B cell (primary cell): Measurements from ENCODE around the gene CERS1.

ENCODE experiments used
- CTCF ChIP-seq: fragments of 200-600 bp; IDR thresholded peaks from one replicate; pipeline ENCODE4 v1.8.0; 2022; ENCODE audit warnings: antibody characterized with exemption, mild to moderate bottlenecking
- EZH2 ChIP-seq: IDR thresholded peaks from 2 replicates; pipeline ENCODE4 v1.6.1; 2012; ENCODE audit warnings: borderline replicate concordance, low read depth, mild to moderate bottlenecking, moderate library complexity, low read length; ENCODE audit not compliant: insufficient read depth, poor library complexity, severe bottlenecking

- TF ChIP-seq EZH2 (no peak), CTCF (no peak)
These were observed 51.1 kb downstream of the CERS1 start for GRCh38 chr19:18844806-18845329.
